ENCODE data around the gene EFCC1.
"Not testable (repeated sequence)": the region's sequence is repeated elsewhere in the genome, so short reads cannot be mapped to it uniquely, and the experiment has no call there.

EFCC1 gene

GRCh38 chr3:129061023-129061887, 60.2 kb downstream of the EFCC1 start:
- H2AFZ ChIP-seq (ENCODE audit: low read depth, low read length): no peak overlapping the region
- no peaks in the 10 kb centered on the region for H3K36me3 ChIP-seq (ENCODE audit: insufficient read depth, low read length)
- no peaks in the 10 kb centered on the region for H3K27me3 ChIP-seq (ENCODE audit: insufficient read depth, low read length)
- H3K4me1 ChIP-seq (ENCODE audit: insufficient read depth, low read length): no peaks in the 10 kb centered on the region
- no peak overlapping the region for H3K4me3 ChIP-seq (ENCODE audit: low read length)
- H3K9me3 ChIP-seq (ENCODE audit: low read length): no peaks in the 10 kb centered on the region

GRCh38 chr3:129061888-129062834, 61.1 kb downstream of the EFCC1 start:
- Histone ChIP-seq H3K27me3 (ENCODE audit: insufficient read depth, low read length) (no peaks in the 10 kb centered on the region), H3K36me3 (ENCODE audit: insufficient read depth, low read length) (no peaks in the 10 kb centered on the region), H3K4me3 (ENCODE audit: low read length) (no peak overlapping the region), H3K4me1 (ENCODE audit: insufficient read depth, low read length) (no peaks in the 10 kb centered on the region), H2AFZ (ENCODE audit: low read depth, low read length) (no peak overlapping the region), H3K9me3 (ENCODE audit: low read length) (no peaks in the 10 kb centered on the region)

- Histone ChIP-seq H3K36me3 (ENCODE audit: insufficient read depth, low read length) (no peaks in the 10 kb centered on the region), H3K4me3 (ENCODE audit: low read length) (no peak overlapping the region), H3K27me3 (ENCODE audit: insufficient read depth, low read length) (no peaks in the 10 kb centered on the region), H3K9me3 (ENCODE audit: low read length) (no peaks in the 10 kb centered on the region), H3K4me1 (ENCODE audit: insufficient read depth, low read length) (no peaks in the 10 kb centered on the region), H2AFZ (ENCODE audit: low read depth, low read length) (no peak overlapping the region)
These were observed 62.1 kb downstream of the EFCC1 start for GRCh38 chr3:129063091-129063640.

- Histone ChIP-seq H2AFZ (ENCODE audit: low read depth, low read length) (no peak overlapping the region), H3K27me3 (ENCODE audit: insufficient read depth, low read length) (no peaks in the 10 kb centered on the region), H3K9me3 (ENCODE audit: low read length) (no peaks in the 10 kb centered on the region)
These were observed 62.9 kb downstream of the EFCC1 start for GRCh38 chr3:129063841-129064482.

GRCh38 chr3:129065016-129065719, 64.1 kb downstream of the EFCC1 start:
- Histone ChIP-seq H3K27me3 (ENCODE audit: insufficient read depth, low read length) (no peaks in the 10 kb centered on the region), H3K4me1 (ENCODE audit: insufficient read depth, low read length) (no peaks in the 10 kb centered on the region), H2AFZ (ENCODE audit: low read depth, low read length) (no peak overlapping the region), H3K36me3 (ENCODE audit: insufficient read depth, low read length) (no peaks in the 10 kb centered on the region), H3K9me3 (ENCODE audit: low read length) (no peaks in the 10 kb centered on the region), H3K4me3 (ENCODE audit: low read length) (no peak overlapping the region)

More at GRCh38 chr3:129063841-129064482, 62.9 kb downstream of the EFCC1 start:
- Histone ChIP-seq H3K4me1 (ENCODE audit: insufficient read depth, low read length) (no peaks in the 10 kb centered on the region), H3K4me3 (ENCODE audit: low read length) (no peak overlapping the region), H3K36me3 (ENCODE audit: insufficient read depth, low read length) (no peaks in the 10 kb centered on the region)

- no peaks in the 10 kb centered on the region for H3K27me3 ChIP-seq (ENCODE audit: insufficient read depth, low read length)
- H3K9me3 ChIP-seq (ENCODE audit: low read length): no peaks in the 10 kb centered on the region
- no peak overlapping the region for H2AFZ ChIP-seq (ENCODE audit: low read depth, low read length)
- no peaks in the 10 kb centered on the region for H3K4me1 ChIP-seq (ENCODE audit: insufficient read depth, low read length)
- H3K4me3 ChIP-seq (ENCODE audit: low read length): no peak overlapping the region
- H3K36me3 ChIP-seq (ENCODE audit: insufficient read depth, low read length): no peaks in the 10 kb centered on the region
These were observed 64.6 kb downstream of the EFCC1 start for GRCh38 chr3:129065720-129066073.

- not testable (repeated sequence) for H3K27me3 ChIP-seq (ENCODE audit: insufficient read depth, low read length); H3K36me3 ChIP-seq (ENCODE audit: insufficient read depth, low read length); H3K9me3 ChIP-seq (ENCODE audit: low read length); H3K4me1 ChIP-seq (ENCODE audit: insufficient read depth, low read length); H3K4me3 ChIP-seq (ENCODE audit: low read length); H2AFZ ChIP-seq (ENCODE audit: low read depth, low read length)
These were observed 66.6 kb downstream of the EFCC1 start for GRCh38 chr3:129067719-129068118.

- no peak overlapping the region for H2AFZ ChIP-seq (ENCODE audit: low read depth, low read length)
- no peak overlapping the region for H3K4me3 ChIP-seq (ENCODE audit: low read length)
- no peaks in the 10 kb centered on the region for H3K4me1 ChIP-seq (ENCODE audit: insufficient read depth, low read length)
- H3K27me3 ChIP-seq (ENCODE audit: insufficient read depth, low read length): no peaks in the 10 kb centered on the region
- no peaks in the 10 kb centered on the region for H3K36me3 ChIP-seq (ENCODE audit: insufficient read depth, low read length)
- no peaks in the 10 kb centered on the region for H3K9me3 ChIP-seq (ENCODE audit: low read length)
These were observed 67.3 kb downstream of the EFCC1 start for GRCh38 chr3:129068291-129068886.

- not testable (repeated sequence) for H2AFZ ChIP-seq (ENCODE audit: low read depth, low read length); H3K4me1 ChIP-seq (ENCODE audit: insufficient read depth, low read length)
These were observed 68.4 kb downstream of the EFCC1 start for GRCh38 chr3:129069313-129070085.

GRCh38 chr3:129070086-129070885, 69.2 kb downstream of the EFCC1 start:
- Histone ChIP-seq H3K4me1 (ENCODE audit: insufficient read depth, low read length) (no peaks in the 10 kb centered on the region), H3K36me3 (ENCODE audit: insufficient read depth, low read length) (no peaks in the 10 kb centered on the region), H3K9me3 (ENCODE audit: low read length) (no peaks in the 10 kb centered on the region), H3K4me3 (ENCODE audit: low read length) (no peak overlapping the region), H3K27me3 (ENCODE audit: insufficient read depth, low read length) (no peaks in the 10 kb centered on the region), H2AFZ (ENCODE audit: low read depth, low read length) (no peak overlapping the region)

More at GRCh38 chr3:129069313-129070085, 68.4 kb downstream of the EFCC1 start:
- not testable (repeated sequence) for H3K9me3 ChIP-seq (ENCODE audit: low read length); H3K36me3 ChIP-seq (ENCODE audit: insufficient read depth, low read length); H3K4me3 ChIP-seq (ENCODE audit: low read length); H3K27me3 ChIP-seq (ENCODE audit: insufficient read depth, low read length)

GRCh38 chr3:129077222-129077621, 76.1 kb downstream of the EFCC1 start:
- H3K4me3 ChIP-seq (ENCODE audit: low read length): no peak overlapping the region
- no peaks in the 10 kb centered on the region for H3K27me3 ChIP-seq (ENCODE audit: insufficient read depth, low read length)
- H2AFZ ChIP-seq (ENCODE audit: low read depth, low read length): no peak overlapping the region
- no peaks in the 10 kb centered on the region for H3K36me3 ChIP-seq (ENCODE audit: insufficient read depth, low read length)
- H3K4me1 ChIP-seq (ENCODE audit: insufficient read depth, low read length): no peaks in the 10 kb centered on the region
- H3K9me3 ChIP-seq (ENCODE audit: low read length): no peaks in the 10 kb centered on the region
